Measurements from ENCODE around the gene SAMD13.
A peak's percentile ranks its signal among the peaks of the same experiment; 100 is the strongest.

The SAMD13 gene

DNA sequence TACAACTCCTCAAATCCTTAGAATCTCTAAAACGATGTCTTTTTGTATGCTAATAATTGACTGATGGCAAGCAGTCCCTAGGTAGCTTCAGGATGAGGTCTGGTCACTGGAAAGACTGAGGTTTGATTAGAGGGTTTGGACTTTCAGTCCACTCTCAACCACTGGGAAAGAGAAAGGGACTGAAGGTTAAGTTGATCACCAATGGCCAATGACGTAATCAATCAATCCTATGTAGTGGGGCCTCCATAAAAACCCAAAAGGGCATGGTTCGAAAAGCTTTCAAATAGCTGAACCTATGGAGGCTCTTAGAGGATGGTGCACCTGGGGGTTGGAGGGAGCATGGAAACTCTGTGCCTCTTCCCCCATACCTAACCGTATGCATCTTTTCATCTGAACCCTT, 57.2 kb downstream of the SAMD13 start:
- no peak overlapping the region for H3K4me3 ChIP-seq (replicated peaks; ENCODE audit: low read depth, low read length)
- no peak for DNase-seq (ENCODE audit: low read depth)
- TF ChIP-seq CTCF (IDR thresholded peaks at IDR 0.05; ENCODE audit: low read length, missing control alignments) = no peak

GRCh38 chr1:84360316-84360715, 58.8 kb downstream of the SAMD13 start:
- TF ChIP-seq CTCF (IDR thresholded peaks at IDR 0.05; ENCODE audit: low read length, missing control alignments) = no peak
- DNase-seq (ENCODE audit: low read depth) = no peak
- H3K4me3 ChIP-seq (replicated peaks; ENCODE audit: low read depth, low read length) = no peak overlapping the region

- no peak for DNase-seq (ENCODE audit: low read depth)
- no peak for TF ChIP-seq CTCF (IDR thresholded peaks at IDR 0.05; ENCODE audit: low read length, missing control alignments)
- no peak overlapping the region for H3K4me3 ChIP-seq (replicated peaks; ENCODE audit: low read depth, low read length)
Observed at GRCh38 chr1:84361796-84362195, 60.3 kb downstream of the SAMD13 start.

DNA sequence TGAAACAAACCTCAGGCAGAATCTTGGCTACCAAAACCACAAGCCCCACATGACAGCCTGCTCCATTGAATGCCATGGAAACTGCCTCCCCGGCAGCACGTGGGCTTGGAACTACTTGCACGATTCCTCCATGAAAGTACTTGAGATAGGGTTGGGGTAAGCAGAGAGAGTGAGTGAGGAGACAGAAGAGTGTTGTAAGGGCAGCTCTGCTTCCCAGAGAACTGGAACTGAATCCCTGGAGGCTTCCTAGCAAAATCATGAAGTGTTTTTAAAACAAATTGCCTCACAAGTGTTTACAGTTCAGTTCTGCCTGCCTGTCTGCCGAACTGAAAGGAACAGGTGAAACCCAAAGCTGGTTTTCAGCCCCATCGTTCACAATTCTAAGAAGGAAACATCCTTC, 61.5 kb downstream of the SAMD13 start:
- H3K4me3 ChIP-seq (replicated peaks; ENCODE audit: low read depth, low read length) = no peak overlapping the region
- no peak for DNase-seq (ENCODE audit: low read depth)
- no peak for TF ChIP-seq CTCF (IDR thresholded peaks at IDR 0.05; ENCODE audit: low read length, missing control alignments)

DNA sequence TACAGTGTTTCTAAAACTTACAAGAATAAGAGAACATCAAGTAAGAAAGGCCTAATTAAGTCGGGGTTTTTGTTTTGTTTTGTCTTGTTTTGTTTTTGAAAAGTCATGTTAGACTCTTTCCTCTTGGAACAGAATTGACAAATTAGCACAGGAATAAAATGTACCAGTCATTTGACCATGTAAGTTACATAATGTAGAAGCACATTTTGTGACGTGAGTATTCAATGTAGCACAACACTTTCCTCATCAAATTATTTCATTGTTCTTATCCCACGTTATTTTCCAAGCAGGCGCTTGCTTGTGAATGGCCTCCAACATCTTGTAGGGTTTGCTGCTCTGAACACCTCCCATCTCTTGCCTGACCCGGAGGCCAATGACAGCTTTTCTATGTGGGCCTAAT, 62.1 kb downstream of the SAMD13 start:
- DNase-seq (ENCODE audit: low read depth) = no peak
- no peak for TF ChIP-seq CTCF (IDR thresholded peaks at IDR 0.05; ENCODE audit: low read length, missing control alignments)
- H3K4me3 ChIP-seq (replicated peaks; ENCODE audit: low read depth, low read length) = no peak overlapping the region

DNA sequence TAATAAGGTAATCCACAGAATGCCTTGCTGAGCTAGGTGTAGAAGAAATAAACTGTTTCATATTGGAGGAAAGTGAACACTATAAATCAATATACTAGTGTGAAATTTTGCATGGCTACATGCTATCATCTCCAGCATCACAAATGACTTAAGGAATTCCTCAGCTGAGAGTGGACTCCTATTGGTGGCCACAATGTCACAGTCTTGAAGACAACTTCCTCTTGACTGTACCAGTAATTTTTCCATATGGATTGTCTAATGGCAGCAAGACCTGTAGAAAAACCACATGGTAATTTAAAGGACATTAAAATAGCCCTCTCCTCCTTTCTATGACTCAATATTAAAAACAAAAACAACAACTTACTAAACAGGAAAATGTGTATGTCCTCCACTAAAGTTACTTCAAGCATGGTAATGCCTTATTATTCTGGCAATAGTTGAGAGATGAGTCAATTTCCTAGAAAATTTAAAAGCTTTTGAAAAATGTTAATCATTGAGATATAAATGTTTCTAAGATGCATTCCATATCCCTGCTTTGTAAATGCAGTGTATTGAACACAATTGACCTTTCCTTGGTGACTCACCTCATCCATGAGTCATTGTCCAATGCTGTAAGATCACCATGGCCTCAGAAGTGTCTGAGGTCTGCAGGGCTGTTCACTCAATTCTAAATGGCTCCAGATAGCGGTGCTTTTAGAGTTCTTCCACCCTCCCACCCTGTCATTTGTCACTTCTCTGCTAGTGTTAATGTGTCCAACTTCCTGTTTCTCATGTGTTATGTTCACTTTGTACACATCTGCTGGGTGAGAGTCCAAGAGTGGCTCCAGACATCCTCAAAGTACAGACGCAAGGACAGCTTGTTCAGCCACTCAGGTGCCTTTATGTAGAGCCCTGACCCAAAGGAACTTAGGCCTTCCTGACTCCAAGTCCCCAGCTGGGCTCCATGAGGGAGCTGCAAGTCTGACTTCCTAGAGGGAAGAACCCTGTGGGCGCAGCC, 64.0 kb downstream of the SAMD13 start:
- peak; percentile 97 for DNase-seq (ENCODE audit: low read depth)
- H3K4me3 ChIP-seq (replicated peaks; ENCODE audit: low read depth, low read length) = no peak overlapping the region
- TF ChIP-seq CTCF (IDR thresholded peaks at IDR 0.05; ENCODE audit: low read length, missing control alignments) = no peak

DNA sequence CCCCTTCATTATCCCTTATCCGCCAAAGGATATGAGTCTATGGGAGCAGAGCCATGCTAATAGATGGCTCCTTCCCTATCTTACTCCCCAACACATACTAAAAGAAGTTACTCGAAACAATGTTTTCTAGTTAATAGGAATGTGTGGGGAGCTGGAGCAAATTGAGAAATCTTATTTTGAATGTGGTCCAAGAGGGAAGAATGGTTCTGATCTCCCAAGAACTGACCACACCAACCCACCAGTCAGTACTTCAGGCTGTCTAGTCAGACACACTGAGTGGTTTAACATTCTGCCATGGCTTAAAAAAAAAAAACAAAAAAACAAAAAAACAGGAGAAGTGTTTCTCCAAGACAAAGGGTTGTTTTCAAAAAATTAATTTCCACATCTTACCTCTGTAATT, 65.3 kb downstream of the SAMD13 start:
- peak; percentile 93 for DNase-seq (ENCODE audit: low read depth)
- H3K4me3 ChIP-seq (replicated peaks; ENCODE audit: low read depth, low read length) = no peak overlapping the region
- TF ChIP-seq CTCF (IDR thresholded peaks at IDR 0.05; ENCODE audit: low read length, missing control alignments) = no peak
